Adrenal gland (tissue), 12 donors: ENCODE results near the gene ARHGAP44. TPM values are rescaled to one million over a fixed set of nuclear protein-coding genes. Genes with fewer than 3 reads are reported as not detected.

ENCODE experiments used
- DNase-seq, 7 donors: peaks; one replicate each; pipeline ENCODE4 v3.0.0-alpha.2; 2019 to 2020
- H3K27ac ChIP-seq, 5 donors: fragments of 200-600 bp; sonication (generic) in 4 of 5; 1 replicate in 3 of 5; 2 replicates in 2 of 5; pipeline versions ENCODE4 v1.5.1 to v1.8.0; 2016 to 2020; ENCODE audit warnings: mild to moderate bottlenecking in 1 of 5
- H3K27me3 ChIP-seq: fragments of 200-600 bp; 2 replicates; pipeline ENCODE4 v1.8.0; 2021
- H3K36me3 ChIP-seq, 2 donors: fragments of 200-600 bp; replicated peaks in 1 of 2; 1 replicate in 1 of 2; 2 replicates in 1 of 2; pipeline versions ENCODE4 v1.5.1 to v1.8.0; 2018 to 2022
- H3K4me1 ChIP-seq, 2 donors: fragments of 200-600 bp; replicated peaks in 1 of 2; 1 replicate in 1 of 2; 2 replicates in 1 of 2; pipeline versions ENCODE4 v1.5.1 to v1.8.0; 2018 to 2021
- H3K4me3 ChIP-seq, 4 donors: fragments of 200-600 bp; sonication (generic) in 3 of 4; one replicate each; pipeline ENCODE4 v1.5.1; 2016 to 2018
- H3K9me3 ChIP-seq, 3 donors: fragments of 200-600 bp; sonication (generic) in 1 of 3; replicated peaks in 1 of 3; 1 replicate in 2 of 3; 2 replicates in 1 of 3; pipeline versions ENCODE4 v1.5.1 to v1.8.0; 2016 to 2021
- CTCF ChIP-seq, 6 experiments: fragments of 450-650 bp in 4 of 6; fragments of 200-600 bp in 2 of 6; sonication (generic) in 1 of 6; IDR thresholded peaks; 1 replicate in 5 of 6; 2 replicates in 1 of 6; pipeline versions ENCODE4 v1.5.1 to v1.8.0; 2016 to 2021; ENCODE audit warnings: antibody characterized with exemption in 6 of 6, mild to moderate bottlenecking in 2 of 6, moderate library complexity in 1 of 6
- POLR2A ChIP-seq, 2 donors: fragments of 450-650 bp; IDR thresholded peaks; one replicate each; pipeline ENCODE4 v1.6.1; 2017; ENCODE audit warnings: antibody characterized with exemption in 2 of 2, mild to moderate bottlenecking in 2 of 2, moderate library complexity in 1 of 2
- WGBS, 4 donors: extraction: QIAGEN DNeasy Blood & Tissue Kit in 2 of 4; methylation state at CpG; one replicate each; pipeline versions ENCODE4 v1.1.5 to v1.1.7; 2013 to 2017; 5-methylcytosine and 5-hydroxymethylcytosine counted together
- intact Hi-C, 2 donors: fragments of 100-400 bp; cut with DNase I; formaldehyde crosslinking; loops; one replicate each; pipeline versions ENCODE4 v1.14.1 to v1.15.0; 2022 to 2023
- polyA plus RNA-seq, 3 donors: library from polyadenylated mRNA; stranded (reverse); fragments of 200-250 nt in 2 of 3; fragments of 350-450 nt in 1 of 3; fragmentation: Illumina TruSeq in 1 of 3; extraction: RNeasy Lipid Tissue Mini Kit (QIAGEN cat#74804) in 1 of 3; gene quantifications; one replicate each; pipeline ENCODE4 v1.2.3, GENCODE V29; 2013 to 2014
- total RNA-seq, 9 donors: library from RNA; depleted of rRNA in 4 of 9; stranded (reverse); fragments of >200 nt in 4 of 9; fragments of 120-200 nt in 1 of 9; fragmentation: NEBNext Ultra II Directional in 1 of 9; extraction: Animal tissue kit (Norgen Biotek cat#: 25700) in 1 of 9; gene quantifications; one replicate each; pipeline versions ENCODE4 v1.1.0 to v1.2.4, GENCODE V29; 2013 to 2023
- donor health status: healthy with polysubstance abuse.
- donor health status: Bipolar disorder and iron deficiency.
- donor health status: DM: yes; HTN: yes; CAD: no.
- donor health status: DM: no; HTN: no; CAD: no.
- donor health status: DM: no; HTN: no; CAD: no.
- donor health status: DM: yes; HTN: yes; CAD: no.

ARHGAP44 gene
- total and polyA plus RNA-seq, 12 donors, result 1.1 to 45.2 (median 2.6) TPM

GRCh38 chr17:12744786-12745185 lies 44.5 kb upstream of the ARHGAP44 start:
- Histone ChIP-seq H3K9me3 (no peaks in the 10 kb centered on the region), H3K27me3 (no peaks in the 10 kb centered on the region), H3K4me1 (no peaks in the 10 kb centered on the region), H3K4me3 (no peak overlapping the region), H3K36me3 (no peaks in the 10 kb centered on the region), H3K27ac (no peak overlapping the region)
- TF ChIP-seq CTCF (IDR thresholded peaks at IDR 0.05) (no peak), POLR2A (IDR thresholded peaks at IDR 0.05) (no peak)
- intact Hi-C loops, result loop anchor here in 1 of 2 donors (5.0 kb wide), 1 partner anchor 567 kb away; no protein-coding TSS in a partner anchor
- 67 to 93% (median 83%) methylated on average over 1 of the region's 1 CpG for WGBS, 4 donors
- no peak for DNase-seq

- no peak for DNase-seq
- H3K4me1 ChIP-seq, result no peaks in the 10 kb centered on the region
- intact Hi-C loops, result no loop called here
- H3K27ac ChIP-seq, result no peak overlapping the region
- TF ChIP-seq POLR2A (IDR thresholded peaks at IDR 0.05) (no peak), CTCF (IDR thresholded peaks at IDR 0.05) (no peak)
- 73 to 84% (median 78%) methylated on average over 7 of the region's 7 CpGs for WGBS, 4 donors
- no peaks in the 10 kb centered on the region for H3K27me3 ChIP-seq
- H3K9me3 ChIP-seq, result no peaks in the 10 kb centered on the region
- H3K36me3 ChIP-seq, result no peaks in the 10 kb centered on the region
- no peak overlapping the region for H3K4me3 ChIP-seq
Observed at GRCh38 chr17:12745486-12745885, 43.8 kb upstream of the ARHGAP44 start.

GRCh38 chr17:12756786-12757185 lies 32.5 kb upstream of the ARHGAP44 start:
- Histone ChIP-seq H3K27me3 (no peaks in the 10 kb centered on the region), H3K4me3 (no peak overlapping the region), H3K27ac (no peak overlapping the region), H3K4me1 (no peaks in the 10 kb centered on the region), H3K36me3 (no peaks in the 10 kb centered on the region), H3K9me3 (no peaks in the 10 kb centered on the region)
- no peak for TF ChIP-seq CTCF (IDR thresholded peaks at IDR 0.05)
- no peak for TF ChIP-seq POLR2A (IDR thresholded peaks at IDR 0.05)
- no peak for DNase-seq
- intact Hi-C loops, result no loop called here

GRCh38 chr17:12759090-12759489 lies 30.2 kb upstream of the ARHGAP44 start:
- no peak for DNase-seq
- Histone ChIP-seq H3K4me3 (no peak overlapping the region), H3K4me1 (no peaks in the 10 kb centered on the region), H3K9me3 (no peaks in the 10 kb centered on the region), H3K36me3 (no peaks in the 10 kb centered on the region), H3K27ac (no peak overlapping the region), H3K27me3 (no peaks in the 10 kb centered on the region)
- intact Hi-C loops, result no loop called here
- no peak for TF ChIP-seq POLR2A (IDR thresholded peaks at IDR 0.05)
- no peak for TF ChIP-seq CTCF (IDR thresholded peaks at IDR 0.05)
- 35 to 72% (median 47%) methylated on average over 2 of the region's 2 CpGs for WGBS, 4 donors
